GM23338 (cell line): ENCODE results near the gene CHN2. TPM values are rescaled to one million over a fixed set of nuclear protein-coding genes. Genes with fewer than 3 reads are reported as not detected.

Source experiments
- ATAC-seq: fragments of 200-7000 bp; cut with Tn5 transposase; 3 replicates; pipeline ENCODE4 v1.9.1; 2020
- DNase-seq: peaks from one replicate; pipeline ENCODE4 v3.0.0-alpha.2; 2015; ENCODE audit warnings: low spot score
- H2AFZ ChIP-seq: fragments of 200-600 bp; sonication (generic); 2 replicates; pipeline ENCODE4 v1.8.0; 2016; ENCODE audit warnings: antibody characterized with exemption, mild to moderate bottlenecking, moderate library complexity
- H3F3A ChIP-seq: fragments of 200-600 bp; sonication (generic); replicated peaks from 2 replicates; pipeline ENCODE4 v1.8.0; 2017; ENCODE audit warnings: antibody characterized with exemption, mixed run types, low read depth
- H3K27ac ChIP-seq: fragments of 200-600 bp; sonication (generic); 2 replicates; pipeline ENCODE4 v1.6.1; 2016; ENCODE audit warnings: low read depth
- H3K27me3 ChIP-seq: fragments of 200-600 bp; sonication (generic); 2 replicates; pipeline ENCODE4 v1.8.0; 2016; ENCODE audit warnings: mild to moderate bottlenecking, mixed run types, moderate library complexity; ENCODE audit not compliant: insufficient read depth
- H3K36me3 ChIP-seq: fragments of 200-600 bp; sonication (generic); 2 replicates; pipeline ENCODE4 v1.8.0; 2016; ENCODE audit warnings: mild to moderate bottlenecking; ENCODE audit not compliant: insufficient read depth
- H3K4me1 ChIP-seq: fragments of 200-600 bp; sonication (generic); 2 replicates; pipeline ENCODE4 v1.8.0; 2016; ENCODE audit warnings: mild to moderate bottlenecking, moderate library complexity; ENCODE audit not compliant: insufficient read depth
- H3K4me2 ChIP-seq: fragments of 200-600 bp; sonication (generic); 2 replicates; pipeline ENCODE4 v1.7.1; 2017; ENCODE audit warnings: mixed run types
- H3K4me3 ChIP-seq: fragments of 200-600 bp; sonication (generic); 2 replicates; pipeline ENCODE4 v1.6.1; 2016; ENCODE audit warnings: mixed run types
- H3K79me2 ChIP-seq: fragments of 200-600 bp; sonication (generic); replicated peaks from 2 replicates; pipeline ENCODE4 v1.8.0; 2017; ENCODE audit warnings: mild to moderate bottlenecking; ENCODE audit not compliant: insufficient read depth
- H3K9me2 ChIP-seq: fragments of 200-600 bp; sonication (generic); 2 replicates; pipeline ENCODE4 v1.8.0; 2017; ENCODE audit not compliant: insufficient read depth
- H4K20me1 ChIP-seq: fragments of 200-600 bp; sonication (generic); replicated peaks from 2 replicates; pipeline ENCODE4 v1.8.0; 2017; ENCODE audit warnings: mild to moderate bottlenecking; ENCODE audit not compliant: insufficient read depth
- H3K27ac Mint-ChIP-seq: 2 replicates; pipeline ENCODE4 v1.8.0; 2020; ENCODE audit warnings: inconsistent platforms, mild to moderate bottlenecking, moderate library complexity, mixed read lengths
- H3K27me3 Mint-ChIP-seq: 3 replicates; pipeline ENCODE4 v1.8.0; 2022; ENCODE audit warnings: low read depth, mild to moderate bottlenecking, moderate library complexity, mixed read lengths, inconsistent platforms; ENCODE audit not compliant: insufficient read depth, poor library complexity
- H3K36me3 Mint-ChIP-seq: 3 replicates; pipeline ENCODE4 v1.8.0; 2021; ENCODE audit warnings: low read depth, mild to moderate bottlenecking, inconsistent platforms, moderate library complexity, mixed read lengths
- H3K4me1 Mint-ChIP-seq: 3 replicates; pipeline ENCODE4 v1.8.0; 2020; ENCODE audit warnings: mild to moderate bottlenecking, inconsistent platforms, mixed read lengths
- H3K4me3 Mint-ChIP-seq: 3 replicates; pipeline ENCODE4 v1.8.0; 2021; ENCODE audit warnings: moderate library complexity, mild to moderate bottlenecking, inconsistent platforms, mixed read lengths
- H3K9me3 Mint-ChIP-seq: 3 replicates; pipeline ENCODE4 v1.8.0; 2020; ENCODE audit warnings: moderate library complexity, mild to moderate bottlenecking, inconsistent platforms, mixed read lengths
- CREB1 ChIP-seq: fragments of 250-450 bp; sonication (Bioruptor Pico); IDR thresholded peaks from 2 replicates; pipeline ENCODE4 v1.5.0; 2020; ENCODE audit warnings: low read depth, mild to moderate bottlenecking, moderate library complexity
- CTCF ChIP-seq, 2 experiments: fragments of 200-600 bp in 1 of 2; sonication (generic) in 1 of 2; conservative IDR thresholded peaks; 2 replicates each; pipeline versions ENCODE4 v1.5.1 to v1.6.1; 2016 to 2017; ENCODE audit warnings: antibody characterized with exemption in 2 of 2, low read depth in 2 of 2, mild to moderate bottlenecking in 2 of 2, moderate library complexity in 1 of 2
- EZH2 ChIP-seq: fragments of 200-600 bp; sonication (generic); IDR thresholded peaks from one replicate; pipeline ENCODE4 v1.8.0; 2017; ENCODE audit warnings: antibody characterized with exemption, mild to moderate bottlenecking, low read depth; ENCODE audit not compliant: unreplicated experiment
- POLR2AphosphoS5 ChIP-seq: IDR thresholded peaks from 2 replicates; pipeline ENCODE4 v1.6.1; 2016; ENCODE audit warnings: antibody characterized with exemption, low read depth
- REST ChIP-seq: IDR thresholded peaks from one replicate; pipeline ENCODE4 v1.6.1; 2018; ENCODE audit warnings: antibody characterized with exemption; ENCODE audit not compliant: unreplicated experiment
- ZNF331 ChIP-seq: fragments of 250-450 bp; sonication (Bioruptor Pico); IDR thresholded peaks from 2 replicates; pipeline ENCODE4 v1.5.0; 2020; ENCODE audit warnings: low read depth, mild to moderate bottlenecking, moderate library complexity
- ZNF462 ChIP-seq: fragments of 250-450 bp; sonication (Bioruptor Pico); IDR thresholded peaks from 2 replicates; pipeline ENCODE4 v1.5.0; 2020; ENCODE audit warnings: mild to moderate bottlenecking, moderate library complexity
- polyA plus RNA-seq: library from polyadenylated mRNA; unstranded; fragments of >200 nt; fragmentation: Nextera tagmentation; extraction: Ambion mirVana; gene quantifications from 2 replicates; pipeline ENCODE4 v1.2.1, GENCODE V29; 2016
- total RNA-seq: library from RNA; depleted of rRNA; stranded (reverse); fragments of >200 nt; shearing (Covaris generic); gene quantifications from 2 replicates; pipeline ENCODE4 v1.2.3, GENCODE V29; 2014

CHN2 gene
- total and polyA plus RNA-seq, 2 experiments from 2014 or later = 6.1 to 7.5 TPM

- TF ChIP-seq ZNF462 (CRISPR knock-in tag) = no peak
- no peak for TF ChIP-seq CREB1 (CRISPR knock-in tag)
- TF ChIP-seq POLR2AphosphoS5 = no peak
- no peak for TF ChIP-seq EZH2
- TF ChIP-seq ZNF331 (CRISPR knock-in tag) = no peak
Measured at GRCh38 chr7:29149036-29149435, 45.5 kb upstream of the CHN2 start (continued).

- no peak overlapping the region for H3K4me3 ChIP-seq
- no peaks in the 10 kb centered on the region for H3K36me3 ChIP-seq
- H3K27me3 ChIP-seq = peaks cover 5% of the 10 kb centered on the region; the same call in 1 of the 2 replicates
- Mint-ChIP-seq H3K9me3 (peaks cover 8% of the 10 kb centered on the region; the same call in 2 of the 3 replicates), H3K27ac (no peak overlapping the region), H3K4me3 (no peak overlapping the region), H3K36me3 (peaks cover 18% of the 10 kb centered on the region), H3K27me3 (peaks cover 10% of the 10 kb centered on the region), H3K4me1 (peaks cover 17% of the 10 kb centered on the region)
- peaks cover 7% of the 10 kb centered on the region for H3K4me1 ChIP-seq
- DNase-seq (no peak), ATAC-seq (no peak)
- no peaks in the 10 kb centered on the region for H3K9me2 ChIP-seq
- H3K79me2 ChIP-seq = no peaks in the 10 kb centered on the region
- no peak overlapping the region for H3K4me2 ChIP-seq
- H2AFZ ChIP-seq = no peak overlapping the region
- no peak overlapping the region for H3K27ac ChIP-seq
- no peak for TF ChIP-seq REST
- no peak for TF ChIP-seq EZH2
- no peak for TF ChIP-seq POLR2AphosphoS5
- TF ChIP-seq CREB1 (CRISPR knock-in tag) = no peak
- TF ChIP-seq CTCF (conservative IDR thresholded peaks at IDR 0.05; ENCODE audit: low read depth in 2 of 2) = no peak
- no peaks in the 10 kb centered on the region for H3F3A ChIP-seq
- no peaks in the 10 kb centered on the region for H4K20me1 ChIP-seq
Measured at GRCh38 chr7:29150856-29151255, 43.7 kb upstream of the CHN2 start.
